Right ventricle myocardium superior (tissue), 1 donor: ENCODE measurements around the gene GABRA4. TPM values are rescaled to one million over a fixed set of nuclear protein-coding genes. Genes with fewer than 3 reads are reported as not detected.

ENCODE experiments used
- ATAC-seq: fragments of 200-7000 bp; cut with Tn5 transposase; one replicate; pipeline ENCODE4 v1.9.1; 2020; ENCODE audit warnings: mild to moderate bottlenecking; ENCODE audit not compliant: poor library complexity
- DNase-seq: peaks from one replicate; pipeline ENCODE4 v3.0.0-alpha.2; 2020
- intact Hi-C: fragments of 100-400 bp; cut with DNase I; formaldehyde crosslinking; loops from one replicate; pipeline ENCODE4 v1.11.2; 2022
- long read RNA-seq: library from polyadenylated mRNA; unstranded; transcript quantifications from one replicate; pipeline ENCODE4 v2.0.0, GENCODE V29; 2021
- total RNA-seq: library from RNA; stranded (reverse); fragmentation: NEBNext Ultra II Directional; extraction: Animal tissue kit (Norgen Biotek cat#: 25700); gene quantifications from one replicate; pipeline ENCODE4 v1.2.1, GENCODE V29; 2021
- donor health status: DM: no; HTN: yes; CAD: no; lungs with severe emphysema.

The GABRA4 gene
- total RNA-seq = 5.9 TPM
- long read RNA-seq, full-length matches to known transcripts = 7 of 8 reads
- long read RNA-seq, partial matches to known transcripts = 0 of 8 reads
- long read RNA-seq, other reads (novel, unspliced or antisense) = 1 of 8 reads

DNA sequence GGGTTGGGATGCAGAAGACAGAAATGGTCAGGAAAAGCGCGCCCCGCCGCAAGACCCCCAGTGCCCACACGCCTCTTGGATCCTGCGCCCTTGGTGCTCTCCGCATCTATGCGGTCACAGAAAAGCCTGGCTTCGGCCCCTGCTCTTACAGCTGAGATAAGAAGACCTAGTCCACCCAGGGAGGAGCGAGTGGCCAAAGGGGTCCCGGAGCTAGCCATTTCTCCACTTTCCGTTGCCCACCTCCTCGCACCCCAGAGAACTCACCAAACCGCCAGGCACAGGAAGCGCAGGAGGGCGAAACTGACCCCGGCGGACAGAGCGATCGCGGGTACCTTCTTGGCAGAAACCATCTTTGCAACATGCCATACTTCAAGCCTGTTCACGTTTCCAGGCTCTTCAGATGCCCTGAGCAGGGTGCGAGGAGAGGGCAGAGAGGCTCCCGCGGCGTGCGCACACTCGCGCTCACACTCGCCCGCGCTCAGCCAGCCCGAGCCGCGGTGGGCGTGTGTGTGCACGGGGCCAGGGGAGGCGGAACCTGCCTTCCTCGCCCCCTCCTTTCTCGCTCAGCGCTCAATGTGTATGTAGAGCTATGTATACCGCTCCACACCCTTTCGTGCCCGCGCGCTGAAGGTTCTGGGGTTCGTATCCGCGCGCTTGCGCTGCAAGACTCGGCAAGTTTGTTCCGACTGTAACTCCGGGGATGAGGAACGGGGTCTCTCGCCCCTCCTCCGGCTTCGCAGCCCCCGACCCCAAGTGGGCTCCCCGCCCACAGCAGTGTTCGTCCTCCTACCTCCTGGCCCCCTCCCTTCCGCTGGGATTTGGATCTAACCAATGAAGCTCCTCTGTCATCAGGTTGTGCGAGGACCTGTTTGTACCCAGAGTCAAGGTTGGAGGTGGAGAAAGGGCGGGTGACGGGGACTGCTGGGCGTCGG is at the start of gene GABRA4:
Gene GABRA4 (minus strand): TSS at position 507 of the 932 bp plus-strand sequence. CDS start 157 bp downstream, at position 350.
- intact Hi-C loops = no loop called here
- peak; percentile 21 for DNase-seq
- ATAC-seq = peak; percentile 80

DNA sequence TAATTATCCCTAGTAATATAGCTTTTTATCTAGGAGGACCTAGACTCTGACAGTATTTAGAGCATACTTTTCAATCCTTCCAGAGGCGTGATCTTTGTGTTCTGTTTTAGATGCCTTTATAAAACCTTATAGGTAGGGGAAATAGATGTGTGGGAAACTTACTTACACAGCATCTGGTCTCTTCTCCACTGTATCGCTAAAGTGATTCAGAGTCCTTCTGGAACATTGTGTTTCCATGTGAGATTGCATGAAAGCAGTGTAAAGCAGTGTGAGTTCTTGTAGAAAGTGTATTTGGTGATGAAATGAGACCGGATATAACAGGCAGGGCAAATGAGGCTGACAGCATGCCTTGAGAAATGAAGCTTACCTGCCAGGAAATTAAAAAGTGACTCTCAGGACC is 47.4 kb upstream of the GABRA4 start:
- no peak for DNase-seq
- intact Hi-C loops = no loop called here
- ATAC-seq = no peak

DNA sequence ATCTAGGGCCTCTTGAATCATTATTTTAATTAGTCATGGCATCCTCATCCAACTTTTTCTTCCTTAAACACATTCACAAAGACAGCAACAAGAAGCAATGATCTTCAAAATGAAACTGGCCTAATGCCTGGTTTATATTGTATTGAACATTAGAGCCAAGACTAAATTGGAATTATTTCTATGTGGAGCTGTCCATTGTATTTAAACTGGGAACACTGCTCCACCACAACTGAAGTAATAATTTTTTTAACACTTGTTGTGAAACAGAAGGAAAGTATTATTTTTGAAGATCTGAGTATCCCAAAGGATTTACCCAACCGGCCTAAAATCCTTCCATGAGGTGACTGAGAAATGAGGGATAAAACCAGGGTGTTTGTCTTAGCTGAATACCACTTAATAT is 44.9 kb upstream of the GABRA4 start:
- no peak for DNase-seq
- no peak for ATAC-seq
- intact Hi-C loops = loop anchor here (10.0 kb wide), 1 partner anchor 103 kb away; no protein-coding TSS in a partner anchor

DNA sequence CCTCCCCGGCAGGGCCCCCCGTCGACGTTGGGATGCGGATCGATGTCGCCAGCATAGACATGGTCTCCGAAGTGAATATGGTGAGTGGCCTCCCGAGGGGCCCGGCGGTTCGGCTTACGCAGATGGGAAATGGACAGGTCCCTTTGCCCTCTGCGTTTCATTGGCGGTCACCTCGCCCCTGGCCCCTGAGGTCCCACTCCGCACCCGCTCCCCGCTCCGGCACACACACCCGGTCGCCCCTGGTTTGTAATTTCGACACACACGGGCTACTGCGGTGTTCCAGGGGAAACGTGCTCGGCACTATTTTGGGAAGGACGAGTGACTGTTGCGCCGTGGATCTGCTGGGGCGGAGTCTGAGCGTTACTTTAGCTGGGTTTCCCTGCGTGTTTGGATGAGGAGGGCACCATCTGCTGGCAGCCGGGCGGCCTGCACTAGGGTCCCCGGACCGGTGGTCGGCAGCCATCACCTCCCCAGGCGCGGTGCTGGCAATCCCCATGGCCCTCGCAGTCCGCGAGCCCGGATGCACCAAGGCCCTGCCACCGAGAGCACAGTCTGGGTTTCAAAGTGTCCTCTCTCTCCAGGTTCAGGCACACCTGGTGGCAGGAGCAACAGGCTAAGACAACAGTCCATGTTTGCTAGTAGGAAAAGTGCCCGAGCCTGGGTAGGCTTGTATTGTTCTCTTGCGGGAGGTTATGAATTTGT is 39.2 kb upstream of the GABRA4 start:
- DNase-seq (peak; percentile 70), ATAC-seq (peak; percentile 96)
- intact Hi-C loops = loop anchor here (5.0 to 10.0 kb wide), 2 partner anchors 98 to 190 kb away; no protein-coding TSS in a partner anchor

DNA sequence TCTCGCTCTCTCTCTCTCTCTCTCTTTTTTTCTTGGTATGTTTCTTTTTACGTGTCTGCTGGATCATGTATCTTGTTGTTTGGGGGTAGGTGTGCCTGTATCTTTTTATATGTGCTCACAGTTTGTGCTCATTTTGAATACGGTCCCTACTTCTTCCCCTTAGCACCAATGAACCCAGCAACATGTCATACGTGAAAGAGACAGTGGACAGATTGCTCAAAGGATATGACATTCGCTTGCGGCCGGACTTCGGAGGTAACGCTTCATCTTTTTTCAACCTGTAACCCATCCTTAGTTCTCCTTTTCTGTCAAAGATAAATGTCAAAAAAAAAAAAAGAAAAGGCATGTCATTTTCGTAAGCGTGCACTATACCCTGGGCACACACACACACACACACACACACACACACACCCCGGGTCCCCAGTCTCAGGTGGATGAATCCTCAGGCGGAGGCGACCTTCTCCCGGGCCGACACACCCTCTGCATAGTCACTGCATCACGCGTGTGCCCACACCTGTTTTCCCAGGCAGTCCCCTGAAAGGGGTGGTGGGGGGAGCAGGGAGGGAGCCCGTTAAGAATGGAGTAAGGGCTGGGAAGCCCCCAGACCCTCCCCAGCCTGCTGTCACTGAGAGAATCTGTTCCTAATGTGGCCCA is 38.5 kb upstream of the GABRA4 start:
- ATAC-seq = peak; percentile 59
- DNase-seq = peak; percentile 30
- intact Hi-C loops = loop anchor here (5.0 to 10.0 kb wide), 2 partner anchors 97 to 190 kb away; no protein-coding TSS in a partner anchor

DNA sequence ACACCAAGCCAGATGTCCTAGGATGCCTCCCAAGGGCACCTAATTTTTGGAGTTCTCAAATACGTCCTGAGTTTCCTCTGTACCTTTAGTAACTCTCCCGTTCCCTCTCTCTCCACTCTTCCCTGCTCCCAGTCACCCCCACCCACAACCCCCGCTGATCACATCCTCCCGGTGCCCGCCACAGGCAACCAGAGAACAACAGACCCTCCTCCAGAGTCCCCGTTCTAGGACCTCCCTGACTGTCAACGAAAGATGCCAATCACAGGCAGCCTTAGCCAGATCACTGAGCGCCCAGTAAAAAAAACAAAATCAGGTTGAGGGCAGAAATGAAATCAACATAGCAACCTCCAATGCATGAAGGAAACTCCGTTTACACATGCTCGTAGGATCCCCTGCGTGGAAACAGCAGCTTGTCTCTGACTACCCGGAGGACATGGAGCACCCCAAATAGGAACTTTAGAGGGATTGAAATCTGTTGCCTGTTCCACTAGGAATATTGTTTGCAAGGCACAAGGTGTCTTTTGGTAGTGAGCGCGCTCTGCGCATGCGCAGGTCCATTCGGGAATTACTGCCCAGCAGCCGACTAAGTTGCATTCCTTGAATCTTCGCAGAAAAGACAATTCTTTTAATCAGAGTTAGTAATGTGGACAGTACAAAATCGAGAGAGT is 37.8 kb upstream of the GABRA4 start, which contains the start of gene GABRB1:
Gene GABRB1 (plus strand): TSS at position 557 of the 668 bp plus-strand sequence.
- DNase-seq = peak; percentile 71
- intact Hi-C loops = loop anchor here (5.0 to 10.0 kb wide), 2 partner anchors 96 to 189 kb away; no protein-coding TSS in a partner anchor
- peak; percentile 76 for ATAC-seq

DNA sequence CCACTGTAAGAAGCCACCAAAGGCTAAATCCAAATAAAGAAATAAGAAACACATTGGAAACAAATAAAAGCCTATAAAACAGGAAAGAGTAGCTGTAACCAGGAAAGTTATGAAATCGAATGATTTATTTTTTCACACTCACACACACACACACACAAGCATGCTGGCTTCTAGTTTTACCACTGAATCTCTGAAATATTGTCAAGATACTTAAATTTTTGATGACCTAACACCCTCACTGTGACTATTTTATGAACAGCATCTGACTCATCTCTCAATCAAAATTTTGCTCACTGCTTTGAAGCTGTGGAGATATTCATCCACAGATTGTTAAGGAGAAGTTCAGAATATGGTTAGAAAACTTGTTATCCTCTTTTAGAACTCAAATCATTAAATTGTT is 24.1 kb upstream of the GABRA4 start:
- intact Hi-C loops = no loop called here
- DNase-seq (no peak), ATAC-seq (no peak)

DNA sequence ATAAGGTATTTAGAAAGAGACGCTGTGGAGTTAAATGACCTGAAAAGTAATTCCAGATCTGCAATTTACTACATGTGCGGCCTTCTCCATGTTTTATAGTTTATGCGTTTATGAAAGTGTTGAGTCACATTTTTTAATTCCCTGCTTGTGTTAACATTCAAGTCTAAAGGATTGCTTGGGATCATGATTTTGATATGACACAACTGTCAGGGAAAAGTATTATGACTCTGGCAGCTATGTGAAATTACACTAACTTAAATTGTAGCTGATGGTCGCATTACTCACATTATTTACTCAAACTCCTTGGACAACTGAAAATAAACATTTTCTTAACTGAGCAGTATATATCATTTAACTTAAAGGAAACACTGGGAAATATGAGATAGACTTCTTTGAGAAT is 23.7 kb upstream of the GABRA4 start:
- DNase-seq (no peak), ATAC-seq (no peak)
- intact Hi-C loops = no loop called here

DNA sequence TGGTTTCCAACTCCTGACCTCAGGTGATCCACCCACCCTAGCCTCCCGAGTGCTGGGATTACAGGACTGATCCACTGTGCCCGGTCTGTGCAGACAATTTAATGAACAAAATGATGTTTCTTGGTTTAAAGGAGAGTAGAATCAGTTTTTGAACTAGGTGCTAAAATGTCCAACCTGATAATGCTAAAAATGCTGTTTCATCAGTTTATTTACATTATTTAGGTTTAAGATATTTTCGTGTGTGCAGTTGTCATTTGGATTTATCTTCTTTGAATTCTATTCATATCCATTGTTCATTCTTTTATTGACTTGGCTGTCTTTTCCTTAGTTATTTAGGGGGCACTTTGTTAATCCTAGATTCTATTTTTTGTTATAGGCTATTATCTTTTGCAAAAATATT is 20.0 kb upstream of the GABRA4 start:
- ATAC-seq = no peak
- no peak for DNase-seq
- intact Hi-C loops = no loop called here

DNA sequence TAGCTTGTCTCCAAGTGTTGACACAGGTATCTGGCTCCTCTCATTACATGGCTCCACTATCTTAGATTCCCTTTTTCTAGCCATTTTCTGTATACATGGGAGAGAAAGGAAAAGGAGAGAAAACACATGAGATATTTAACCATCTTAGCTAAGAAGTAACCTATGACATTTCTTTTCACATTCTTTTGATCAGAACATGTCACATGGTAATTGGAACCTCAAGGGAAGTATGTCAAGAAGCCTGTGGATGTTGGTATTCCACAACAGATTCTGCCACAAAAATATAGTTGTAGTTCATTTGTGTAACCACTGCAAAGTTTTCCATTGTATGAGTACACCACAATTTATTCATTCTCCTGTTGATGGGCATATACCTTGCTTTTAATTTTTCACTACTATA is 19.3 kb upstream of the GABRA4 start:
- ATAC-seq (no peak), DNase-seq (no peak)
- intact Hi-C loops = no loop called here

DNA sequence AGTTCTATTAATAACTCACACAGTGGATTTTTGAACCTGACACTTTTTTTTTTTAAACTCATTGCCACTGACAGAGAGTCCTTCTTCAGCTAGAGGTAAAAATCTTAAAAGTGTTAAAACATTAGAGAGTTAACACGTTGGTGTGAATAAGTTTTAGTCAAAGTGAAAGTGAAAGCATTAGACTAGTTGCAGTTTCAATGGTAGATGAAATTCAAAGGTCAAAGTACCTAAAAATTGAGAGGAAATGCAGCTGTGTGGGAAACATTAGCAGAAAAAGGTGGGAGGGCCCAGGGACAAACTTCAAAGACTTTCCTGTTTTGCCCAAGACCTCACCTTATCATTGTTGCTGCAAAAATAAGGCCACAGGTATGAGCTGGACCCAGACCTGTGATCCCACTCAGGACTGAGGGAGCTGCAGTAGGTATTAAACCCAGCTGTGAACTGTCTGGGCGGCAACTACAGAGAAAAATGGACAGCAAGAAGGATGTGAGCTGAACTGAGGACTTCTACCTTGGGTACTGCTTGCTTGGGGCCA is 17.6 kb upstream of the GABRA4 start:
- ATAC-seq (peak; percentile 45), DNase-seq (no peak)
- intact Hi-C loops = no loop called here

DNA sequence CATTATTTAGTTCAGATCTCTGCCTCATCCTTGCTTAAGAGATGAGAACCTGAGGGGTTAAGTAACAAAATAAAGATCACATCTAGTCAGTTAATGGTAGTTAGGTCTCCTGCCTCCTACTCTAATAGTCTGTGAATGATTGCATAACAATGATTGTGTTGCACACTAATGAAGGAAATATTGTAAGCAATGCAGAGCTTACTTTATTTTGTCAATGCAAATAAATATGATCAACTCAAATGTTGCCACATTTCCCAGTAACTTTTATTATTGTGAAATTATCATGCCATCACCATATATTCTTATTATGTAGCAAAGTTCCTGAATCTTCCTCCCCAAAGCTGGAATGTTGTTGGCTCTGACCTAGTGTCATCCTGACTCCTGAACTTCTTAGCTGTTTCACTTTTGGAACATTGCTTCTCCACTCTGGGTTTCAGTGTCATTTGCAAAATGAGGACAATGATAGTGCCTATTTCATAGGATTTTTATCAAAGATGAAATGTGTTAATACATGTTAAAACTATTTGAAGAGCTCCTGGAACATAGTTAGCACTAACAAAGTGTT is 17.0 kb upstream of the GABRA4 start:
- no peak for DNase-seq
- intact Hi-C loops = no loop called here
- ATAC-seq = peak; percentile 36

DNA sequence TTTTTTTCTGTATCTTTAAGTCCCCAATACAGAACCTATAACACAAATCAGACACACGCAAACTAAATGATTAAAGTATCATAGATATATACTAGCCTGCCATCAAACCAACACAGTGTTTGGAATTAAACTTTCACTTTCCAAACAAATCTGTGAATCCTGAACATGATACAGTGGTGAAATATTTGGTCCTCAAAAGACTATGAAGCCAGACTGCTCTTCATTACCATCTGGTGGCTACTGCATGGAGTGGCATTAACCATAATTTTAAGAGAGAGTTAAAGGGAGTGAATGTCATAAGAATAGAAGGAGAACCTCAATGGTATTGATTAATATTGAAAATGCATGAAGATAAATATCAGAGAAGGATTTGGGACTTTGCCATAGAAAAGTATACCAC is 9.2 kb upstream of the GABRA4 start:
- DNase-seq (no peak), ATAC-seq (no peak)
- intact Hi-C loops = no loop called here

DNA sequence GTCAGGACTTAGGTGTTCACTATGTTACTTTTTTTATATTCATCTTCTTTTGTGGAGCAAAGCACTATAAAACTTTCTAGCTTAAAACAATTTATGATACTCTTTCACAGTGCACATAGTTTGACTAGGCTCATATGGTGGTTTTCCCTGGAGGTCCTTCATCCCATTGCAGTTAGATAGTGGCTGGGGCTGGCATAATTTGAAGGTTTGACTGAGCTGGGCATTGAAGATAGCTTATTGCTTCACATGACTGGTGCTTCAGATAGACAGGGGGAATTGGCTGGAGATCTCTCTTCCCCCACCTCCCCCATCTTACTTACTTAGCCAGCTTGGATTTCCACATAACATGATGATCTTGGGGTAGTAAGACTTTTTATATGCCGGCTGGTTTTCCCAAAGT is 7.0 kb upstream of the GABRA4 start:
- ATAC-seq (no peak), DNase-seq (no peak)
- intact Hi-C loops = no loop called here

DNA sequence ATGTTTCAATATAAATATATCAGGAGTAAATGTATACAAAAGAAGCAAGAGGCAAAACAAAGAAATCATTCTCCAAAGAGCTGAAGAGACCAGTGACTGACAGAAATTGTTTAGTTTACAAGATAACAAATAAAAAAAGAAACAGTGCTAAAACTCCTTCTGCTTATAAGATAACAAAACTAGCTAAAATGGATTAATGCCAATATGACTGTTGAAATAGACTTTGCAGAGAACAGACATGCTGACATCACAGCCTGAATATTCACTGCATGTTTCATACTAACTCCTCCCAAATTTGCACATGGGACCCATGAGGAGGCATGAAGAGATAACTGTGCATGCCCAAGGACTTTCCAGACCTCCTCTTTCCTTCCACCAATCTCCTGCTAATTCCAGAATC is 6.2 kb upstream of the GABRA4 start:
- ATAC-seq (peak; percentile 51), DNase-seq (no peak)
- intact Hi-C loops = no loop called here

DNA sequence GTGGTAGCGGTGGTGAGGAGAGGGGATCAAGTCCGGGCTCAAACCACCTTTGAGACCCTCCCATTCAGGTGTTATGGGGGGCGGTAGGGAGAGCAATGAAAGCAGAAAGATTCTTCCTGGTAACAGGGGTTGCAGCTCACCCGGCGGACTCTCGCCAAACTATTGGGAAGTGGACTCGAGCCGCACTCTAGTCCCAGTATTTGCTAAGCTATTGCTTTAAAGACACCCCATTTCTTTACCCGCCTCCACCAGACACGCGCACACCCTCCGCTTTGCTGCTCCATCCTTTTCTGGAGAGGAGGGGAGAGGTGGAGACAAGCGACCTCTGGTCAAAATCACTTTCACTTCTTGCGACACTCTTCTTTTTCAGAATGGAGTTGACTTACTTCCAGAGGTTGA is 625 bp upstream of the GABRA4 start:
- intact Hi-C loops = no loop called here
- DNase-seq (peak; percentile 34), ATAC-seq (peak; percentile 85)

DNA sequence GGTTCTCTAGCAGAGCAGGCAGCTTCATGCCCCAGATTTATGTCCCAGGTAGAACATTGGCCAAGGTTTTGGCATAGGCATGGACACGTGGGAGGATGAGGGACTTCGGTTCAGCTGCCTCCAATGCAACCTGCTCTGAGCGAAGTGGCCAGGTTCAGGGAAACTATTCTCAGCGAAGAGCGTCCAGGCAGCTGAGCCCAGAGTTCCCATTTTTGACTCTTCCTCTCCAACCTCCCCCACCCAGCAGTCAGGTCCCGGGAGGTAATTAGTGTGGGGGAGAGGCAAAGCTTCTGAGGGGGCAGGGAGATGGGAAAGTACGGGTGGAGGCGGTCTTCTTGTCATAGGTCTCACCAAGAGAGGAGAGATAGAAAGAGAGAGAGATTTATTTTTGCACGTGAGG is 1.0 kb downstream of the GABRA4 start:
- intact Hi-C loops = no loop called here
- ATAC-seq = no peak
- no peak for DNase-seq
